Mesenchymal stem cell (in vitro differentiated cells and primary cell): Measurements from ENCODE around the gene MSRB3.

Experiments used
- DNase-seq: peaks from one replicate; pipeline ENCODE4 v3.0.0-alpha.2; 2013
- H2AFZ ChIP-seq: one replicate; pipeline ENCODE4 v1.6.1; 2013; ENCODE audit warnings: low read depth, mild to moderate bottlenecking, control low read depth, inconsistent platforms, low read length, moderate library complexity
- H2AK5ac ChIP-seq: 2 replicates; pipeline ENCODE4 v1.6.1; 2013; ENCODE audit warnings: low read length, moderate library complexity, mild to moderate bottlenecking, inconsistent platforms; ENCODE audit not compliant: severe bottlenecking
- H2BK120ac ChIP-seq: one replicate; pipeline ENCODE4 v1.6.1; 2013; ENCODE audit warnings: low read depth, mild to moderate bottlenecking, inconsistent platforms, low read length, moderate library complexity
- H2BK12ac ChIP-seq, 2 experiments: one replicate each; pipeline ENCODE4 v1.6.1; 2013; ENCODE audit warnings: inconsistent platforms in 2 of 2, low read length in 2 of 2, mild to moderate bottlenecking in 2 of 2, moderate library complexity in 2 of 2, control low read depth in 1 of 2
- H2BK15ac ChIP-seq: one replicate; pipeline ENCODE4 v1.6.1; 2013; ENCODE audit warnings: mild to moderate bottlenecking, low read depth, inconsistent platforms; ENCODE audit not compliant: poor library complexity, severe bottlenecking
- H2BK5ac ChIP-seq: 2 replicates; pipeline ENCODE4 v1.6.1; 2013; ENCODE audit warnings: low read depth, mild to moderate bottlenecking, low read length, control low read depth, inconsistent platforms; ENCODE audit not compliant: poor library complexity, severe bottlenecking
- H3K14ac ChIP-seq, 2 experiments: one replicate each; pipeline ENCODE4 v1.6.1; 2013; ENCODE audit warnings: inconsistent platforms in 2 of 2, low read length in 2 of 2, control low read depth in 1 of 2, mild to moderate bottlenecking in 1 of 2, moderate library complexity in 1 of 2
- H3K18ac ChIP-seq, 2 experiments: one replicate each; pipeline ENCODE4 v1.6.1; 2013; ENCODE audit warnings: inconsistent platforms in 2 of 2, low read length in 2 of 2, control low read depth in 1 of 2, low read depth in 1 of 2, mild to moderate bottlenecking in 1 of 2
- H3K23ac ChIP-seq, 2 experiments: one replicate each; pipeline ENCODE4 v1.6.1; 2013; ENCODE audit warnings: inconsistent platforms in 2 of 2, low read length in 2 of 2, mild to moderate bottlenecking in 2 of 2, moderate library complexity in 2 of 2, control low read depth in 1 of 2
- H3K27ac ChIP-seq: 2 replicates; pipeline ENCODE4 v1.5.1; 2013; ENCODE audit warnings: mild to moderate bottlenecking, moderate library complexity, low read length, control low read depth, inconsistent platforms; ENCODE audit not compliant: poor library complexity, severe bottlenecking
- H3K27me3 ChIP-seq, 2 experiments: 2 replicates each; pipeline versions ENCODE4 v1.6.1 to v1.7.0; 2013; ENCODE audit warnings: low read length in 2 of 2, mild to moderate bottlenecking in 2 of 2, moderate library complexity in 2 of 2, control low read depth in 1 of 2, inconsistent platforms in 1 of 2; ENCODE audit not compliant: control insufficient read depth in 1 of 2, insufficient read depth in 1 of 2
- H3K36me3 ChIP-seq, 2 experiments: 2 replicates each; pipeline versions ENCODE4 v1.6.1 to v1.7.0; 2013; ENCODE audit warnings: low read length in 2 of 2, control low read depth in 1 of 2, inconsistent platforms in 1 of 2, low read depth in 1 of 2, mild to moderate bottlenecking in 1 of 2; ENCODE audit not compliant: insufficient read depth in 2 of 2, control insufficient read depth in 1 of 2
- H3K4ac ChIP-seq, 2 experiments: one replicate each; pipeline ENCODE4 v1.6.1; 2013; ENCODE audit warnings: inconsistent platforms in 2 of 2, low read length in 2 of 2, mild to moderate bottlenecking in 2 of 2, moderate library complexity in 2 of 2, control low read depth in 1 of 2, low read depth in 1 of 2
- H3K4me1 ChIP-seq: 2 replicates; pipeline ENCODE4 v1.6.1; 2013; ENCODE audit warnings: low read depth, low read length, control low read depth; ENCODE audit not compliant: control insufficient read depth, insufficient read depth
- H3K4me2 ChIP-seq: 2 replicates; pipeline ENCODE4 v1.6.1; 2013; ENCODE audit warnings: low read length, mild to moderate bottlenecking, inconsistent platforms; ENCODE audit not compliant: poor library complexity, severe bottlenecking
- H3K4me3 ChIP-seq, 2 experiments: 2 replicates each; pipeline versions ENCODE4 v1.5.1 to v1.7.0; 2013; ENCODE audit warnings: low read length in 2 of 2, mild to moderate bottlenecking in 2 of 2, control low read depth in 1 of 2, low read depth in 1 of 2; ENCODE audit not compliant: insufficient read depth in 1 of 2
- H3K79me1 ChIP-seq: replicated peaks from 2 replicates; pipeline ENCODE4 v1.6.1; 2013; ENCODE audit warnings: mild to moderate bottlenecking, control low read depth, low read length, inconsistent platforms; ENCODE audit not compliant: poor library complexity, severe bottlenecking
- H3K9ac ChIP-seq: 2 replicates; pipeline ENCODE4 v1.7.0; 2013; ENCODE audit warnings: mild to moderate bottlenecking, low read length, moderate library complexity
- H3K9me3 ChIP-seq: 2 replicates; pipeline ENCODE4 v1.7.0; 2013; ENCODE audit warnings: mild to moderate bottlenecking, low read length; ENCODE audit not compliant: control insufficient read depth
- H4K8ac ChIP-seq: one replicate; pipeline ENCODE4 v1.6.1; 2013; ENCODE audit warnings: inconsistent platforms, mild to moderate bottlenecking, low read length, moderate library complexity
- H4K91ac ChIP-seq: one replicate; pipeline ENCODE4 v1.6.1; 2013; ENCODE audit warnings: mild to moderate bottlenecking, low read length, inconsistent platforms
- WGBS: methylation state at CpG from one replicate; pipeline ENCODE4 v1.1.7; 2013; ENCODE audit warnings: mixed read lengths; 5-methylcytosine and 5-hydroxymethylcytosine counted together

The MSRB3 gene

DNA sequence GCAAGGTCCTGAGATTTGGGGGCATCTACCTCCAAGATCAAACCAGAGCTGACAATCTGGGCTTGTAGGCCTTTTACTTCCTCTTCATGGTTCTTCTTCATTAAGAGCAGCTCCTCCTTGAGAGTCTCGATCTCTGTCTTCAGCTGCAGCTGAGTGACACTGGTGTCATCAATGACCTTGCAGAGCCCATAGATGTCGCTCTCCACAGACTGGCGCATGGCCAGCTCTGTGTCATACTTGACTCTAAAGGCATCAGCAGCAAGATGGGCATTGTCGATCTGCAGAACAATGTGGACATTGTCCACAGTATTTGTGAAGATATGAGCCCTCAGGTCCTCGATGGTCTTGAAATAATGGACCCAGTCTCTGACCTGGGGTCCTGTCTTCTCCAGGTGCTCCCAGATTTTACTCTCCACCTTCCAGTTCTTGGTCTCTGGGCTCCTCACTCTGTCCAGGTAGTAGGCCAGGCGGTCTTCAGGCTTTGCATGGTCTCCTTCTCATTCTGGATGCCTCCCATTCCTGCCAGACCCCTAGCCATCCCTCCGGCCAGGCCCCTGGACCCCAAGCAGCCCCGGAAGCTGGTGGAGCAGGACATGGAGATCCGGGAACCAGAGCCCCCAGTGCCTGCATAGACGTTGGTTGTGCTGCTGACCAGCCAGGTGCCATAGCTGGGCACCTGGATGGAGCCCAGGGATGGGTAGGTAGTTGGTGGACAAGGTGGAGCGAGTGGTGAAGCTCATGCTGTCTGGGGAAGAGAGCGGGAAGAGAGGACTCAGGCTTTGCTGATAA, 141.0 kb downstream of the MSRB3 start:
- Histone ChIP-seq H2BK12ac (no peak overlapping the region), H3K14ac (no peak overlapping the region), H2AFZ (no peak overlapping the region), H3K9ac (no peak overlapping the region), H4K91ac (peak overlapping the region; percentile 43), H3K36me3 (peaks cover 14 to 24% of the 10 kb centered on the region in 2 experiments), H3K23ac (no peak overlapping the region), H3K4ac (no peak overlapping the region), H3K79me1 (peaks cover 10% of the 10 kb centered on the region), H3K27ac (no peak overlapping the region), H3K4me2 (no peak overlapping the region), H3K4me1 (no peaks in the 10 kb centered on the region), H4K8ac (no peak overlapping the region), H3K27me3 (no peaks in the 10 kb centered on the region), H3K4me3 (no peak overlapping the region), H2BK5ac (no peak overlapping the region), H2AK5ac (peak overlapping the region; percentile 93), H3K18ac (no peak overlapping the region), H2BK15ac (no peak overlapping the region), H2BK120ac (no peak overlapping the region), H3K9me3 (peaks cover 28% of the 10 kb centered on the region)
- WGBS = 96% methylated on average over 11 of the region's 12 CpGs
- DNase-seq = no peak

- Histone ChIP-seq H3K23ac (no peak overlapping the region), H3K4me1 (no peaks in the 10 kb centered on the region), H2AK5ac (no peak overlapping the region), H3K27ac (peak overlapping the region; percentile 78), H2BK15ac (no peak overlapping the region), H2AFZ (no peak overlapping the region), H3K4ac (no peak overlapping the region), H4K8ac (no peak overlapping the region), H3K27me3 (no peaks in the 10 kb centered on the region), H3K36me3 (peaks cover 14 to 24% of the 10 kb centered on the region in 2 experiments), H2BK12ac (no peak overlapping the region), H3K18ac (no peak overlapping the region), H3K14ac (no peak overlapping the region), H3K4me2 (no peak overlapping the region), H2BK5ac (no peak overlapping the region), H2BK120ac (no peak overlapping the region), H3K9ac (no peak overlapping the region), H4K91ac (no peak overlapping the region), H3K9me3 (peaks cover 34% of the 10 kb centered on the region), H3K4me3 (peak overlapping the region in 1 of 2 experiments; percentile 38), H3K79me1 (peaks cover 10% of the 10 kb centered on the region)
- no peak for DNase-seq
Observed at GRCh38 chr12:65420941-65421340, 142.5 kb downstream of the MSRB3 start.

GRCh38 chr12:65427646-65428045, 149.2 kb downstream of the MSRB3 start:
- peak overlapping the region; percentile 18 for H2AK5ac ChIP-seq
- H3K4me3 ChIP-seq = no peak overlapping the region
- H3K27me3 ChIP-seq = no peaks in the 10 kb centered on the region
- no peak overlapping the region for H2BK120ac ChIP-seq
- no peak overlapping the region for H4K91ac ChIP-seq
- H3K18ac ChIP-seq = peak overlapping the region; percentile 26 to 37
- WGBS = 93% methylated on average over 1 of the region's 1 CpG
- peak overlapping the region in 1 of 2 experiments; percentile 3 for H2BK12ac ChIP-seq
- no peak overlapping the region for H3K4ac ChIP-seq
- H3K4me2 ChIP-seq = no peak overlapping the region
- H2BK15ac ChIP-seq = no peak overlapping the region
- no peak overlapping the region for H3K23ac ChIP-seq
- H3K79me1 ChIP-seq = peaks cover 14% of the 10 kb centered on the region
- no peak overlapping the region for H3K9ac ChIP-seq
- peaks cover 7% of the 10 kb centered on the region for H3K4me1 ChIP-seq
- peaks cover 23% of the 10 kb centered on the region for H3K9me3 ChIP-seq
- no peaks in the 10 kb centered on the region for H3K36me3 ChIP-seq
- H3K14ac ChIP-seq = peak overlapping the region in 1 of 2 experiments; percentile 36
- H2BK5ac ChIP-seq = no peak overlapping the region
- no peak overlapping the region for H2AFZ ChIP-seq
- DNase-seq = no peak
- no peak overlapping the region for H4K8ac ChIP-seq
- H3K27ac ChIP-seq = peak overlapping the region; percentile 41

- H3K4me3 ChIP-seq = no peak overlapping the region
- H3K4me2 ChIP-seq = no peak overlapping the region
- peaks cover 7% of the 10 kb centered on the region for H3K4me1 ChIP-seq
- H4K91ac ChIP-seq = no peak overlapping the region
- H3K23ac ChIP-seq = no peak overlapping the region
- H2BK15ac ChIP-seq = no peak overlapping the region
- peaks cover 15% of the 10 kb centered on the region for H3K9me3 ChIP-seq
- no peak overlapping the region for H2BK5ac ChIP-seq
- no peaks in the 10 kb centered on the region for H3K27me3 ChIP-seq
- H2BK120ac ChIP-seq = no peak overlapping the region
- peak; percentile 36 for DNase-seq
- WGBS = no CpG with 5 or more reads among the region's 1 CpG
- H4K8ac ChIP-seq = no peak overlapping the region
- H3K36me3 ChIP-seq = no peaks in the 10 kb centered on the region
- H3K27ac ChIP-seq = peak overlapping the region; percentile 96
- no peak overlapping the region for H3K18ac ChIP-seq
- H2AK5ac ChIP-seq = peak overlapping the region; percentile 51
- H3K9ac ChIP-seq = no peak overlapping the region
- peaks cover 20% of the 10 kb centered on the region for H3K79me1 ChIP-seq
- no peak overlapping the region for H3K14ac ChIP-seq
- no peak overlapping the region for H3K4ac ChIP-seq
- H2BK12ac ChIP-seq = no peak overlapping the region
- no peak overlapping the region for H2AFZ ChIP-seq
Observed at GRCh38 chr12:65430006-65430405, 151.5 kb downstream of the MSRB3 start.
